Astrocyte (in vitro differentiated cells and primary cell): ENCODE measurements around the gene OTOP3.

Experiments used
- CTCF ChIP-seq: IDR thresholded peaks from 2 replicates; pipeline ENCODE4 v1.5.1; 2011; ENCODE audit warnings: low read depth, mild to moderate bottlenecking, inconsistent platforms, low read length, moderate library complexity; ENCODE audit not compliant: insufficient read depth
- EZH2 ChIP-seq: IDR thresholded peaks from 2 replicates; pipeline ENCODE4 v1.6.1; 2012; ENCODE audit warnings: mild to moderate bottlenecking, low read length, inconsistent platforms; ENCODE audit not compliant: insufficient read depth

- no peak for TF ChIP-seq CTCF
- TF ChIP-seq EZH2 = no peak
Measured at GRCh38 chr17:74992223-74992622, 56.5 kb downstream of the OTOP3 start.
